Stimulated activated effector memory CD8-positive, alpha-beta T cell treated with anti-CD3 and anti-CD28 coated beads, Interleukin-12 subunit alpha, Interleukin-12 subunit beta, amount 100 ng/mL, for 72 hours (primary cell): ENCODE data around the gene LUC7L.
A peak's percentile ranks its signal among the peaks of the same experiment; 100 is the strongest.
"Not testable (repeated sequence)": the region's sequence is repeated elsewhere in the genome, so short reads cannot be mapped to it uniquely, and the experiment has no call there.

Experiments
- ATAC-seq: fragments of 150-1000 bp; cut with Tn5 transposase; 2 replicates; pipeline ENCODE4 v1.10.0; 2021
- DNase-seq, 2 donors: peaks; one replicate each; pipeline ENCODE4 v3.0.0; 2021 to 2022; ENCODE audit warnings: low spot score in 2 of 2
- H3K27ac Mint-ChIP-seq: one replicate; pipeline ENCODE4 v1.8.0; 2022; ENCODE audit warnings: mild to moderate bottlenecking, mixed read lengths
- H3K36me3 Mint-ChIP-seq: one replicate; pipeline ENCODE4 v1.8.0; 2022; ENCODE audit warnings: mild to moderate bottlenecking, mixed read lengths
- H3K4me1 Mint-ChIP-seq: one replicate; pipeline ENCODE4 v1.8.0; 2022; ENCODE audit warnings: mixed read lengths
- H3K4me3 Mint-ChIP-seq: one replicate; pipeline ENCODE4 v1.8.0; 2022; ENCODE audit warnings: mild to moderate bottlenecking, mixed read lengths
- H3K9me3 Mint-ChIP-seq: one replicate; pipeline ENCODE4 v1.8.0; 2022; ENCODE audit warnings: mixed read lengths

LUC7L gene

DNA sequence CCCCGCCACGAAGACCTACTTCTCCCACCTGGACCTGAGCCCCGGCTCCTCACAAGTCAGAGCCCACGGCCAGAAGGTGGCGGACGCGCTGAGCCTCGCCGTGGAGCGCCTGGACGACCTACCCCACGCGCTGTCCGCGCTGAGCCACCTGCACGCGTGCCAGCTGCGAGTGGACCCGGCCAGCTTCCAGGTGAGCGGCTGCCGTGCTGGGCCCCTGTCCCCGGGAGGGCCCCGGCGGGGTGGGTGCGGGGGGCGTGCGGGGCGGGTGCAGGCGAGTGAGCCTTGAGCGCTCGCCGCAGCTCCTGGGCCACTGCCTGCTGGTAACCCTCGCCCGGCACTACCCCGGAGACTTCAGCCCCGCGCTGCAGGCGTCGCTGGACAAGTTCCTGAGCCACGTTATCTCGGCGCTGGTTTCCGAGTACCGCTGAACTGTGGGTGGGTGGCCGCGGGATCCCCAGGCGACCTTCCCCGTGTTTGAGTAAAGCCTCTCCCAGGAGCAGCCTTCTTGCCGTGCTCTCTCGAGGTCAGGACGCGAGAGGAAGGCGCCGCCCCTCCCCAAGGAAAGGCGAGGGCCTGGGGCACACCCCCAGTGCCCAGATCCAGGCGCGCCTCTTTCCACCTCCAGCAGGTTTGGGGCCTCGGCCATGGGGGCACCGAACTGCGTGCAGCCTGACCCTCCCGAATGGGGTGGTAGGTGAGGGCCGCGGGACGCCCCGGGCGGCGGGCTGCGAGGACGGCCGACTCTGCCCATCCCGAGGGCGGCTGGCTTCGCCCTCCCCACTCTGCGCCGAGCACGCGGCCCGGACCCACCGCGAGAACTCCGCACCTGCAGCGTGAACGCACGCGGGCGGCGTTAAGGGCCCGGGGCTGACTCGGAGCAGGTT, 48.3 kb downstream of the LUC7L start:
- Mint-ChIP-seq H3K4me3 (peak overlapping the region; percentile 18), H3K27ac (no peak overlapping the region), H3K36me3 (peaks cover 19% of the 10 kb centered on the region), H3K4me1 (no peaks in the 10 kb centered on the region), H3K9me3 (no peaks in the 10 kb centered on the region)
- peak; percentile 88 for ATAC-seq
- DNase-seq: no peak

DNA sequence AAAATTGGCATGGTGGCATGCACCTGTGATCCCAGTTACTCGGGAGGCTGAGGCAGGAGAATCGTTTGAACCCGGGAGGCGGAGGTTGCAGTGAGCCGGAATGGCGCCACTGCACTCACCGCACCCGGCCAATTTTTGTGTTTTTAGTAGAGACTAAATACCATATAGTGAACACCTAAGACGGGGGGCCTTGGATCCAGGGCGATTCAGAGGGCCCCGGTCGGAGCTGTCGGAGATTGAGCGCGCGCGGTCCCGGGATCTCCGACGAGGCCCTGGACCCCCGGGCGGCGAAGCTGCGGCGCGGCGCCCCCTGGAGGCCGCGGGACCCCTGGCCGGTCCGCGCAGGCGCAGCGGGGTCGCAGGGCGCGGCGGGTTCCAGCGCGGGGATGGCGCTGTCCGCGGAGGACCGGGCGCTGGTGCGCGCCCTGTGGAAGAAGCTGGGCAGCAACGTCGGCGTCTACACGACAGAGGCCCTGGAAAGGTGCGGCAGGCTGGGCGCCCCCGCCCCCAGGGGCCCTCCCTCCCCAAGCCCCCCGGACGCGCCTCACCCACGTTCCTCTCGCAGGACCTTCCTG, 49.1 kb downstream of the LUC7L start, which contains the start of gene HBQ1:
HBQ1 (plus strand) TSS at position 359 of the 575 bp plus-strand sequence; CDS start at position 387, 28 bp downstream.
- Mint-ChIP-seq H3K9me3 (no peaks in the 10 kb centered on the region), H3K27ac (no peak within 1 kb of the TSS), H3K4me1 (no peaks in the 10 kb centered on the region), H3K36me3 (peaks cover 12% of the 10 kb centered on the region), H3K4me3 (peak within 1 kb of the TSS; percentile 45)
- peak; percentile 14 for ATAC-seq
- peak in 1 of 2 donors; percentile 35 for DNase-seq

- H3K4me1 Mint-ChIP-seq: peaks cover 4% of the 10 kb centered on the region
- ATAC-seq (no peak), DNase-seq (no peak)
- H3K9me3 Mint-ChIP-seq: no peaks in the 10 kb centered on the region
- H3K27ac Mint-ChIP-seq: no peak overlapping the region
- H3K4me3 Mint-ChIP-seq: peak overlapping the region; percentile 45
- peaks cover 4% of the 10 kb centered on the region for H3K36me3 Mint-ChIP-seq
These were observed 49.8 kb downstream of the LUC7L start for GRCh38 chr16:179211-180092.

GRCh38 chr16:178668-179015, 50.6 kb downstream of the LUC7L start:
- Mint-ChIP-seq H3K9me3 (no peaks in the 10 kb centered on the region), H3K4me3 (no peak overlapping the region), H3K27ac (no peak overlapping the region), H3K36me3 (no peaks in the 10 kb centered on the region), H3K4me1 (peaks cover 5% of the 10 kb centered on the region)
- DNase-seq (no peak), ATAC-seq (no peak)

- DNase-seq: no peak
These were observed 51.1 kb downstream of the LUC7L start for GRCh38 chr16:177981-178667.

DNA sequence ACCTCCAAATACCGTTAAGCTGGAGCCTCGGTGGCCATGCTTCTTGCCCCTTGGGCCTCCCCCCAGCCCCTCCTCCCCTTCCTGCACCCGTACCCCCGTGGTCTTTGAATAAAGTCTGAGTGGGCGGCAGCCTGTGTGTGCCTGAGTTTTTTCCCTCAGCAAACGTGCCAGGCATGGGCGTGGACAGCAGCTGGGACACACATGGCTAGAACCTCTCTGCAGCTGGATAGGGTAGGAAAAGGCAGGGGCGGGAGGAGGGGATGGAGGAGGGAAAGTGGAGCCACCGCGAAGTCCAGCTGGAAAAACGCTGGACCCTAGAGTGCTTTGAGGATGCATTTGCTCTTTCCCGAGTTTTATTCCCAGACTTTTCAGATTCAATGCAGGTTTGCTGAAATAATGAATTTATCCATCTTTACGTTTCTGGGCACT, 51.8 kb downstream of the LUC7L start:
- DNase-seq (no peak), ATAC-seq (no peak)
- no peaks in the 10 kb centered on the region for H3K9me3 Mint-ChIP-seq
- H3K36me3 Mint-ChIP-seq: no peaks in the 10 kb centered on the region
- H3K27ac Mint-ChIP-seq: no peak overlapping the region
- H3K4me3 Mint-ChIP-seq: peak overlapping the region; percentile 21
- H3K4me1 Mint-ChIP-seq: peaks cover 5% of the 10 kb centered on the region

More at GRCh38 chr16:177981-178667, 51.1 kb downstream of the LUC7L start:
- H3K4me1 Mint-ChIP-seq: peaks cover 5% of the 10 kb centered on the region
- no peaks in the 10 kb centered on the region for H3K9me3 Mint-ChIP-seq
- no peak overlapping the region for H3K27ac Mint-ChIP-seq
- peak overlapping the region; percentile 21 for H3K4me3 Mint-ChIP-seq
- no peak for ATAC-seq
- no peaks in the 10 kb centered on the region for H3K36me3 Mint-ChIP-seq

DNA sequence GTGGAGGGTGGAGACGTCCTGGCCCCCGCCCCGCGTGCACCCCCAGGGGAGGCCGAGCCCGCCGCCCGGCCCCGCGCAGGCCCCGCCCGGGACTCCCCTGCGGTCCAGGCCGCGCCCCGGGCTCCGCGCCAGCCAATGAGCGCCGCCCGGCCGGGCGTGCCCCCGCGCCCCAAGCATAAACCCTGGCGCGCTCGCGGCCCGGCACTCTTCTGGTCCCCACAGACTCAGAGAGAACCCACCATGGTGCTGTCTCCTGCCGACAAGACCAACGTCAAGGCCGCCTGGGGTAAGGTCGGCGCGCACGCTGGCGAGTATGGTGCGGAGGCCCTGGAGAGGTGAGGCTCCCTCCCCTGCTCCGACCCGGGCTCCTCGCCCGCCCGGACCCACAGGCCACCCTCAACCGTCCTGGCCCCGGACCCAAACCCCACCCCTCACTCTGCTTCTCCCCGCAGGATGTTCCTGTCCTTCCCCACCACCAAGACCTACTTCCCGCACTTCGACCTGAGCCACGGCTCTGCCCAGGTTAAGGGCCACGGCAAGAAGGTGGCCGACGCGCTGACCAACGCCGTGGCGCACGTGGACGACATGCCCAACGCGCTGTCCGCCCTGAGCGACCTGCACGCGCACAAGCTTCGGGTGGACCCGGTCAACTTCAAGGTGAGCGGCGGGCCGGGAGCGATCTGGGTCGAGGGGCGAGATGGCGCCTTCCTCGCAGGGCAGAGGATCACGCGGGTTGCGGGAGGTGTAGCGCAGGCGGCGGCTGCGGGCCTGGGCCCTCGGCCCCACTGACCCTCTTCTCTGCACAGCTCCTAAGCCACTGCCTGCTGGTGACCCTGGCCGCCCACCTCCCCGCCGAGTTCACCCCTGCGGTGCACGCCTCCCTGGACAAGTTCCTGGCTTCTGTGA, 52.5 kb downstream of the LUC7L start, which contains the start of gene HBA1:
HBA1 (plus strand) TSS at position 204 of the 906 bp plus-strand sequence; CDS start at position 241, 37 bp downstream.
- H3K9me3 Mint-ChIP-seq: not testable (repeated sequence)
- H3K4me3 Mint-ChIP-seq: peak within 1 kb of the TSS; percentile 21

GRCh38 chr16:176006-176405, 53.2 kb downstream of the LUC7L start:
- not testable (repeated sequence) for ATAC-seq, DNase-seq, H3K4me1 Mint-ChIP-seq, H3K9me3 Mint-ChIP-seq, H3K36me3 Mint-ChIP-seq, H3K27ac Mint-ChIP-seq
- peak overlapping the region; percentile 8 for H3K4me3 Mint-ChIP-seq

More for the DNA sequence above, 52.5 kb downstream of the LUC7L start, which contains the start of gene HBA1:
- not testable (repeated sequence) for DNase-seq, H3K36me3 Mint-ChIP-seq, H3K27ac Mint-ChIP-seq, H3K4me1 Mint-ChIP-seq
- ATAC-seq: peak; percentile 48

- no peaks in the 10 kb centered on the region for H3K36me3 Mint-ChIP-seq
- ATAC-seq: no peak
- H3K27ac Mint-ChIP-seq: no peak overlapping the region
- no peak for DNase-seq
- H3K4me3 Mint-ChIP-seq: peak overlapping the region; percentile 8
- no peaks in the 10 kb centered on the region for H3K9me3 Mint-ChIP-seq
- H3K4me1 Mint-ChIP-seq: peaks cover 5% of the 10 kb centered on the region
These were observed 54.0 kb downstream of the LUC7L start for GRCh38 chr16:175011-175949.

- H3K4me3 Mint-ChIP-seq, H3K27ac Mint-ChIP-seq, ATAC-seq, H3K9me3 Mint-ChIP-seq, H3K4me1 Mint-ChIP-seq, H3K36me3 Mint-ChIP-seq, DNase-seq: not testable (repeated sequence)
These were observed 55.1 kb downstream of the LUC7L start for GRCh38 chr16:173928-174769.

- H3K4me1 Mint-ChIP-seq: peaks cover 10% of the 10 kb centered on the region
- H3K36me3 Mint-ChIP-seq, ATAC-seq, H3K27ac Mint-ChIP-seq, H3K4me3 Mint-ChIP-seq, H3K9me3 Mint-ChIP-seq, DNase-seq: not testable (repeated sequence)
These were observed 55.9 kb downstream of the LUC7L start for GRCh38 chr16:173211-173854.

- not testable (repeated sequence) for DNase-seq, H3K9me3 Mint-ChIP-seq, H3K4me3 Mint-ChIP-seq, H3K36me3 Mint-ChIP-seq, H3K27ac Mint-ChIP-seq
- peak; percentile 42 for ATAC-seq
- H3K4me1 Mint-ChIP-seq: peaks cover 10% of the 10 kb centered on the region
These were observed 56.8 kb downstream of the LUC7L start, which contains the start of gene HBA2 for GRCh38 chr16:172374-172941. TSS of gene HBA2 (plus strand) at chr16:172876. CDS start at chr16:172913, 37 bp downstream.
